ENCODE results near the gene C5orf58.

Gene C5orf58

GRCh38 chr5:170278611-170279458 lies 46.0 kb downstream of the C5orf58 start:
- in situ Hi-C loops (cut with MboI; ENCODE audit: low sequenced_read_pairs): no loop called here

- in situ Hi-C loops (cut with MboI; ENCODE audit: low sequenced_read_pairs): no loop called here
Observed at GRCh38 chr5:170279459-170279817, 46.7 kb downstream of the C5orf58 start.

- in situ Hi-C loops (cut with MboI; ENCODE audit: low sequenced_read_pairs): no loop called here
Observed at GRCh38 chr5:170280011-170280493, 47.3 kb downstream of the C5orf58 start.

GRCh38 chr5:170283296-170283695 lies 50.5 kb downstream of the C5orf58 start:
- in situ Hi-C loops (cut with MboI; ENCODE audit: low sequenced_read_pairs): no loop called here

- in situ Hi-C loops (cut with MboI; ENCODE audit: low sequenced_read_pairs): no loop called here
Observed at GRCh38 chr5:170284231-170284630, 51.4 kb downstream of the C5orf58 start.

GRCh38 chr5:170285181-170285580 lies 52.4 kb downstream of the C5orf58 start:
- in situ Hi-C loops (cut with MboI; ENCODE audit: low sequenced_read_pairs): no loop called here

- in situ Hi-C loops (cut with MboI; ENCODE audit: low sequenced_read_pairs): no loop called here
Observed at GRCh38 chr5:170286386-170286925, 53.7 kb downstream of the C5orf58 start.

GRCh38 chr5:170287532-170287931 lies 54.7 kb downstream of the C5orf58 start:
- in situ Hi-C loops (cut with MboI; ENCODE audit: low sequenced_read_pairs): no loop called here

GRCh38 chr5:170288151-170288550 lies 55.4 kb downstream of the C5orf58 start:
- in situ Hi-C loops (cut with MboI; ENCODE audit: low sequenced_read_pairs): no loop called here

- in situ Hi-C loops (cut with MboI; ENCODE audit: low sequenced_read_pairs): no loop called here
Observed at GRCh38 chr5:170288551-170288950, 55.8 kb downstream of the C5orf58 start.

GRCh38 chr5:170289121-170289520 lies 56.3 kb downstream of the C5orf58 start:
- in situ Hi-C loops (cut with MboI; ENCODE audit: low sequenced_read_pairs): no loop called here

- in situ Hi-C loops (cut with MboI; ENCODE audit: low sequenced_read_pairs): no loop called here
Observed at GRCh38 chr5:170289764-170290163, 57.0 kb downstream of the C5orf58 start.

- in situ Hi-C loops (cut with MboI; ENCODE audit: low sequenced_read_pairs): no loop called here
Observed at GRCh38 chr5:170290498-170290897, 57.7 kb downstream of the C5orf58 start.

- in situ Hi-C loops (cut with MboI; ENCODE audit: low sequenced_read_pairs): no loop called here
Observed at GRCh38 chr5:170292179-170293104, 59.7 kb downstream of the C5orf58 start.

- in situ Hi-C loops (cut with MboI; ENCODE audit: low sequenced_read_pairs): no loop called here
Observed at GRCh38 chr5:170293273-170293672, 60.5 kb downstream of the C5orf58 start.

- in situ Hi-C loops (cut with MboI; ENCODE audit: low sequenced_read_pairs): no loop called here
Observed at GRCh38 chr5:170294057-170294456, 61.3 kb downstream of the C5orf58 start.

GRCh38 chr5:170294556-170294955 lies 61.8 kb downstream of the C5orf58 start:
- in situ Hi-C loops (cut with MboI; ENCODE audit: low sequenced_read_pairs): no loop called here

Measured in HL-60/S4 treated with phorbol 12-myristate 13-acetate at 8.2 ng/mL for 4 days and 3 days (cell line).